GM12878 (cell line): ENCODE measurements around the gene CAPN3. TPM values are rescaled to one million over a fixed set of nuclear protein-coding genes. Genes with fewer than 3 reads are reported as not detected.
"Not testable (repeated sequence)": the region's sequence is repeated elsewhere in the genome, so short reads cannot be mapped to it uniquely, and the experiment has no call there.

Experiments used
- ATAC-seq: fragments of 200-7000 bp; cut with Tn5 transposase; 3 replicates; pipeline ENCODE4 v1.9.1; 2020; ENCODE audit warnings: mild to moderate bottlenecking, moderate library complexity
- BruUV-seq: library from RNA; stranded (reverse); fragments of 400-500 nt; replicated peaks from 2 replicates; lab custom pipeline; 2021; lab: Mats Ljungman, UMichigan
- CTCF ChIA-PET: fragments of 300-600 bp; sonication (Branson Sonifier 250); formaldehyde crosslinking; extraction: SDS; loops from one replicate; lab custom pipeline; 2021; ENCODE audit warnings: inconsistent platforms; lab: Yijun Ruan, JAX
- POLR2A ChIA-PET: fragments of 350-600 bp; formaldehyde crosslinking; extraction: SDS; loops from one replicate; lab custom pipeline; 2021; ENCODE audit warnings: inconsistent platforms; lab: Charles Lee
- RAD21 ChIA-PET: fragments of 300-600 bp; sonication (Branson Sonifier 250); formaldehyde crosslinking; loops from one replicate; lab custom pipeline; 2023; ENCODE audit warnings: antibody characterized with exemption; ENCODE audit not compliant: unreplicated experiment; lab: Charles Lee
- SMC1A ChIA-PET: fragments of 300-600 bp; sonication (Branson Sonifier 250); formaldehyde crosslinking; loops from one replicate; lab custom pipeline; 2023; ENCODE audit not compliant: unreplicated experiment, uncharacterized antibody; lab: Charles Lee
- DNase-seq: peaks from one replicate; pipeline ENCODE4 v3.0.0-alpha.2; 2011; ENCODE audit warnings: low read depth, low spot score
- FAIRE-seq: peaks from 3 replicates; lab custom pipeline; 2011; peaks lifted over from hg19 to GRCh38; lab: Jason Lieb, UNC
- H2AFZ ChIP-seq: 2 replicates; pipeline ENCODE4 v1.6.0; 2011; ENCODE audit warnings: low read depth, low read length, control low read depth; ENCODE audit not compliant: control insufficient read depth
- H3K27ac ChIP-seq: 2 replicates; pipeline ENCODE4 v1.5.1; 2011; ENCODE audit warnings: control low read depth; ENCODE audit not compliant: control insufficient read depth, insufficient read depth
- H3K27me3 ChIP-seq, 2 experiments: replicated peaks in 1 of 2; 2 replicates each; pipeline versions ENCODE4 v1.6.0 to v1.6.1; 2011; ENCODE audit warnings: low read length in 1 of 2; ENCODE audit not compliant: control insufficient read depth in 2 of 2, insufficient read depth in 2 of 2
- H3K36me3 ChIP-seq, 2 experiments: 2 replicates each; pipeline ENCODE4 v1.5.1; 2011; ENCODE audit warnings: low read length in 1 of 2; ENCODE audit not compliant: control insufficient read depth in 2 of 2, insufficient read depth in 2 of 2
- H3K4me1 ChIP-seq: 2 replicates; pipeline ENCODE4 v1.6.1; 2011; ENCODE audit warnings: mild to moderate bottlenecking, low read length, moderate library complexity, mixed read lengths; ENCODE audit not compliant: control insufficient read depth, insufficient read depth
- H3K4me2 ChIP-seq: 2 replicates; pipeline ENCODE4 v1.6.0; 2011; ENCODE audit warnings: control low read depth; ENCODE audit not compliant: control insufficient read depth, insufficient read depth
- H3K4me3 ChIP-seq: fragments of 200-600 bp; sonication (generic); 2 replicates; pipeline ENCODE4 v1.5.1; 2016
- H3K79me2 ChIP-seq: 2 replicates; pipeline ENCODE4 v1.6.0; 2011; ENCODE audit warnings: low read length; ENCODE audit not compliant: control insufficient read depth, insufficient read depth
- H3K9ac ChIP-seq: 2 replicates; pipeline ENCODE4 v1.8.0; 2011; ENCODE audit warnings: low read length, control low read depth, mixed read lengths; ENCODE audit not compliant: control insufficient read depth, insufficient read depth
- H3K9me3 ChIP-seq: replicated peaks from 3 replicates; pipeline ENCODE4 v1.5.1; 2011; ENCODE audit warnings: mild to moderate bottlenecking, low read length; ENCODE audit not compliant: control insufficient read depth, insufficient read depth
- H4K20me1 ChIP-seq: 2 replicates; pipeline ENCODE4 v1.6.0; 2011; ENCODE audit not compliant: control insufficient read depth, insufficient read depth
- NFYB ChIP-seq: IDR thresholded peaks from 2 replicates; pipeline ENCODE4 v1.6.1; 2011; ENCODE audit warnings: low read depth, mild to moderate bottlenecking, low read length, improper control_type of control experiment, moderate library complexity; ENCODE audit not compliant: insufficient read depth
- TCF7 ChIP-seq: IDR thresholded peaks from 2 replicates; pipeline ENCODE4 v1.6.1; 2014; ENCODE audit warnings: antibody characterized with exemption, borderline replicate concordance
- ZZZ3 ChIP-seq: IDR thresholded peaks from 2 replicates; pipeline ENCODE4 v1.6.1; 2011; ENCODE audit warnings: low read depth; ENCODE audit not compliant: control insufficient read depth, insufficient read length
- WGBS: methylation state at CpG from one replicate; pipeline ENCODE4 v1.1.6; 2016; ENCODE audit warnings: low lambda C conversion rate; ENCODE audit not compliant: insufficient replicate concordance, insufficient coverage; ENCODE audit errors: missing lambda C conversion rate; 5-methylcytosine and 5-hydroxymethylcytosine counted together
- in situ Hi-C: fragments of 300-500 bp; cut with MboI; formaldehyde crosslinking; loops from 9 replicates; pipeline ENCODE4 v1.14.3; 2018; ENCODE audit warnings: mixed read lengths
- intact Hi-C: fragments of 100-400 bp; cut with micrococcal nuclease; formaldehyde crosslinking; loops from one replicate; pipeline ENCODE4 v1.14.2; 2022; ENCODE audit not compliant: unreplicated experiment
- polyA plus RNA-seq, 11 experiments: library from polyadenylated mRNA; depleted of rRNA in 4 of 11; unstranded in 6 of 11; stranded (reverse) in 5 of 11; fragments of >200 nt; fragmentation: Nextera tagmentation in 4 of 11; fragmentation: Illumina TruSeq in 1 of 11; extraction: Ambion mirVana in 4 of 11; extraction: Trizol in 1 of 11; gene quantifications; 1 replicate in 1 of 11; 2 replicates in 10 of 11; pipeline versions ENCODE4 v1.2.1 to v1.2.3, GENCODE V29; 2011 to 2016; ENCODE audit warnings: inconsistent platforms in 2 of 11, missing spikeins in 2 of 11, low read depth in 1 of 11
- total RNA-seq, 4 experiments: library from RNA; depleted of rRNA in 3 of 4; stranded (reverse); fragments of >200 nt in 3 of 4; fragmentation: Illumina TruSeq in 1 of 4; extraction: Trizol in 1 of 4; gene quantifications; 2 replicates each; pipeline versions ENCODE4 v1.2.1 to v1.2.3, GENCODE V29; 2013 to 2021

CAPN3 gene
- total and polyA plus RNA-seq, 10 of the 15 experiments (the other 5 are each of a cell fraction or from before 2014, with no cell fraction given): 1.1 to 3.8 (median 2.4) TPM

DNA sequence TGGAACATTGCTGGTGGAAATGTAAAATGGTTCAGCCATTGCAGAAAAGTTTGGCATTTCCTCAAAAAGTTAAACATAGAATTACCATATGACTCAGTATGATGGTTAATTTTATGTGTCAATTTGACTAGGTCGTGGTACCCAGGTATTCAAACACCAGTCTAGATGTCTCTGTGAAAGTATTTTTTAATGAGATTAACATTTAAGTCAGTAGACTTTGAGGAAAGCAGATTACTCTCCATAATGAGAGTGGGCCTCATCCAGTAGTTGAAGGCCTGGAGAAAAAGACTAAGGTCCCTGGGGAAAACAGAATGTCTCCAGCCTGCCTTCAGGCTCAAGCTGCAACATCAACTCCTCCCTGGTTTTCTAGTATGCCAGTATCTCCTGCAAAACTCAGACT is 43.8 kb upstream of the CAPN3 start:
- Histone ChIP-seq H3K36me3 (no peaks in the 10 kb centered on the region; a peak in 1 of 4 replicates), H3K4me1 (no peaks in the 10 kb centered on the region), H3K27me3 (no peaks in the 10 kb centered on the region), H3K4me2 (no peak overlapping the region), H2AFZ (no peak overlapping the region), H3K9ac (no peak overlapping the region), H3K4me3 (no peak overlapping the region), H3K27ac (no peak overlapping the region)
- ChIA-PET CTCF (no interaction called here), POLR2A (no interaction called here), RAD21 (no interaction called here)
- DNase-seq (no peak), FAIRE-seq (no peak)
- in situ Hi-C loops: no loop called here
- no peak for TF ChIP-seq ZZZ3
- TF ChIP-seq NFYB: no peak
- TF ChIP-seq TCF7: no peak
- TF ChIP-seq, all 136 proteins: peak for 0
- no peak for ATAC-seq
- 0% methylated on average over 1 of the region's 1 CpG for WGBS
- H3K9me3 ChIP-seq: no peaks in the 10 kb centered on the region
- BruUV-seq: no TSS peak
- intact Hi-C loops: no loop called here
- SMC1A ChIA-PET: no interaction called here
- H3K79me2 ChIP-seq: no peaks in the 10 kb centered on the region
- no peaks in the 10 kb centered on the region for H4K20me1 ChIP-seq

DNA sequence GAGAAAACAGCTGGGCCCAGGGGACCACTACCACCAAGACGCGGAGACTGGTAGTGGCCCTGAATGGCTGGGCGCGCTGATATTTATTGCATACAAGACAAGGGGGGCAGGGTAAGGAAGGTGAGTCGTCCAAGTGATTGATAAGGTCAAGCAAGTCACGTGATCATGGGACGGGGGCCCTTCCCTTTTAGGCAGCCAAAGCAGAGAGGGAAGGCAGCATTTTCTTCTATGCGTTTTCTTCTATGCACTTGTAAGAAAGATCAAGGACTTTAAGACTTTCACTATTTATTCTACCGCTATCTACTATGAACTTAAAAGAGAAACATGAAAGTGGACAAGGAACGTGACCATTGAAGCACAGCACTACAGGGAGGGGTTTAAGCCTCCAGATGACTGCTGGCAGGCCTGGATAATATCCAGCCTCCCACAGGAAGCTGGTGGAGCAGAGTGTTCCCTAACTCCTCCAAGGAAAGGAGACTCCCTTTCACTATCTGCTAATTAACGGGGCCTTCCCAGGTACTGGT is 43.0 kb upstream of the CAPN3 start:
- H3K9me3 ChIP-seq, RAD21 ChIA-PET, BruUV-seq, DNase-seq, H3K4me1 ChIP-seq, in situ Hi-C loops, H3K4me3 ChIP-seq, FAIRE-seq, H3K36me3 ChIP-seq, H2AFZ ChIP-seq, ATAC-seq, H3K27ac ChIP-seq, intact Hi-C loops, SMC1A ChIA-PET, H3K27me3 ChIP-seq, H3K4me2 ChIP-seq, CTCF ChIA-PET, H3K9ac ChIP-seq, POLR2A ChIA-PET, H4K20me1 ChIP-seq, H3K79me2 ChIP-seq: not testable (repeated sequence)
- 76% methylated on average over 11 of the region's 11 CpGs for WGBS
